Measurements from ENCODE around the gene C1QTNF7.

DNA sequence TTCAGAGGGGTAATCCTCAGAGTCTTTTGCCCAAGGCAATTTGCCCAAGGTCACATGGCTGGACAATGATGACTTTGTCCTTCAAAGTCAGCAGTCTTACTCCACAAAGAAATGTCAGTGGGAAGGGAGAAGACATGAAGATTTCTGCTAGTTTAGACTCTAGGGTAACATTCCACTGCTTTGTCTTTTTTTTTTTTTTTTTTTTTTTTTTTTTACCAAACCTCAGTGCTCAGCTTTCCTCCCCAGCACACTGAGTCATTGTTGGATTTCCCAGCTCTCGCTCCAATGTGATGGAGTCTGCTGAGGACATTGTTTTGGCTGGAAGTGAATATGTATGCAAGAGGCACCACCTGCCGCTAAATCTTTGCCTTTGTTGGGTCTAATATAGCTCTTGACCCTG is 7.2 kb upstream of the C1QTNF7 start:
- TF ChIP-seq POLR2A (IDR thresholded peaks at IDR 0.05; ENCODE audit: low read length) (no peak), GATA1 (IDR thresholded peaks at IDR 0.05; ENCODE audit: low read depth, low read length) (no peak)

All from erythroblast (primary cell).